Panc1 (cell line): Measurements from ENCODE around the gene C1orf141. TPM values are rescaled to one million over a fixed set of nuclear protein-coding genes. Genes with fewer than 3 reads are reported as not detected.

ENCODE experiments used
- ATAC-seq: fragments of 200-7000 bp; cut with Tn5 transposase; 2 replicates; pipeline ENCODE4 v1.9.1; 2020; ENCODE audit warnings: mild to moderate bottlenecking, moderate library complexity
- BruUV-seq: library from RNA; stranded (reverse); fragments of 400-500 nt; replicated peaks from 2 replicates; lab custom pipeline; 2021; lab: Mats Ljungman, UMichigan
- CTCF ChIA-PET: fragments of 300-600 bp; sonication (Branson Sonifier 250); formaldehyde crosslinking; loops from one replicate; lab custom pipeline; 2022; ENCODE audit warnings: antibody characterized with exemption; lab: Charles Lee
- POLR2A ChIA-PET: fragments of 300-600 bp; sonication (Branson Sonifier 250); formaldehyde crosslinking; loops from one replicate; lab custom pipeline; 2022; ENCODE audit warnings: antibody characterized with exemption; lab: Charles Lee
- DNase-seq: peaks from one replicate; pipeline ENCODE4 v3.0.0-alpha.2; 2010; ENCODE audit warnings: low read depth, low spot score
- H3K27ac ChIP-seq: 2 replicates; pipeline ENCODE4 v1.5.1; 2011; ENCODE audit warnings: mild to moderate bottlenecking, low read length, inconsistent platforms
- H3K27me3 ChIP-seq: fragments of 200-500 bp; sonication (Bioruptor generic); 2 replicates; pipeline ENCODE4 v1.6.0; 2014; ENCODE audit warnings: low read length, inconsistent platforms; ENCODE audit not compliant: control insufficient read depth, insufficient read depth
- H3K36me3 ChIP-seq: fragments of 200-500 bp; sonication (Bioruptor generic); 2 replicates; pipeline ENCODE4 v1.5.1; 2014; ENCODE audit warnings: inconsistent platforms, mild to moderate bottlenecking, low read length, moderate library complexity; ENCODE audit not compliant: control insufficient read depth, insufficient read depth
- H3K4me1 ChIP-seq: 2 replicates; pipeline ENCODE4 v1.5.1; 2011; ENCODE audit warnings: inconsistent platforms, mild to moderate bottlenecking, low read length, moderate library complexity; ENCODE audit not compliant: control insufficient read depth, insufficient read depth
- H3K4me3 ChIP-seq, 2 experiments: 2 replicates each; pipeline ENCODE4 v1.5.1; 2011 to 2012; ENCODE audit warnings: low read depth in 2 of 2, low read length in 2 of 2, mild to moderate bottlenecking in 2 of 2, inconsistent platforms in 1 of 2, moderate library complexity in 1 of 2
- H3K9me3 ChIP-seq: fragments of 200-500 bp; sonication (Bioruptor generic); 2 replicates; pipeline ENCODE4 v1.5.1; 2014; ENCODE audit warnings: low read depth, mild to moderate bottlenecking, inconsistent platforms, low read length, moderate library complexity; ENCODE audit not compliant: control insufficient read depth, insufficient read depth
- POLR2AphosphoS5 ChIP-seq: IDR thresholded peaks from 2 replicates; pipeline ENCODE4 v1.6.1; 2012; ENCODE audit warnings: mild to moderate bottlenecking, low read depth, low read length, moderate library complexity
- REST ChIP-seq, 2 experiments: IDR thresholded peaks; 2 replicates each; pipeline ENCODE4 v1.6.1; 2011 to 2012; ENCODE audit warnings: low read depth in 2 of 2, control low read depth in 1 of 2, low read length in 1 of 2, mild to moderate bottlenecking in 1 of 2, moderate library complexity in 1 of 2; ENCODE audit not compliant: insufficient read depth in 1 of 2
- SIN3A ChIP-seq: IDR thresholded peaks from 2 replicates; pipeline ENCODE4 v1.6.1; 2012; ENCODE audit warnings: low read depth, mild to moderate bottlenecking, low read length, moderate library complexity, borderline replicate concordance; ENCODE audit not compliant: insufficient read depth
- TCF7L2 ChIP-seq: IDR thresholded peaks from 2 replicates; pipeline ENCODE4 v1.6.1; 2011; ENCODE audit warnings: mild to moderate bottlenecking, low read depth, low read length, inconsistent platforms
- in situ Hi-C: cut with HindIII; loops from 2 replicates; pipeline ENCODE4 v1.10.0; 2016; ENCODE audit warnings: low sequenced_read_pairs, low pct_unique_long_range_greater_than_20kb
- intact Hi-C: fragments of 100-400 bp; cut with micrococcal nuclease; formaldehyde crosslinking; loops from one replicate; pipeline ENCODE4 v1.10.0; 2022; ENCODE audit not compliant: unreplicated experiment
- total RNA-seq: library from RNA; stranded (reverse); gene quantifications from one replicate; pipeline ENCODE4 v1.2.1, GENCODE V29; 2021; ENCODE audit not compliant: unreplicated experiment
- TF ChIP-seq, protein P1 (sequence below): fragments of 450-650 bp; IDR thresholded peaks from 2 replicates; pipeline ENCODE4 v1.5.1; 2017; ENCODE audit warnings: mild to moderate bottlenecking

C1orf141 gene
- total RNA-seq, 1 experiment from 2014 or later: not detected

DNA sequence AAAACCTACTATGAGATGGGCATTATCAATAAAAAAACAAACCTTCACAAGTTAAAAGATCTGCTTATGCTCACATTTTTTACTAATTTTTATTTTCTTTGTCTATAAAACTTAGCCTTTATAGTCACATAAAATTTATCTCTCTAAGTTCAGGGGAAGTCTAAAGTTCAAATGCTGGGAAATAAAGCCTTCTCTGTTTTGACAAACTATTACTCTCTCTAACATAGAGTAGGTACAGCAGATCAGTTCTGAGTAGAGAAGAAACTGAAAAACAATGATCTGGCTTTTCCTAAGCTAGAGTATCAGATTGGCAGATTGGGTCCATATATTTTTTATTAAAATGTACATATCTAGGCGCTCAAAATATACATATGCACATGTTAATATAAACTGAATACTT lies 31.2 kb downstream of the C1orf141 start:
- intact Hi-C loops (no loop called here), in situ Hi-C loops (no loop called here)
- no TSS peak for BruUV-seq
- CTCF ChIA-PET: no interaction called here
- DNase-seq: no peak
- no peak for TF ChIP-seq POLR2AphosphoS5
- TF ChIP-seq TCF7L2: no peak
- no peak for TF ChIP-seq REST (IDR thresholded peaks at IDR 0.05; ENCODE audit: insufficient read depth in 1 of 2, low read depth in 2 of 2, low read length in 1 of 2)
- TF ChIP-seq, protein P1, sequence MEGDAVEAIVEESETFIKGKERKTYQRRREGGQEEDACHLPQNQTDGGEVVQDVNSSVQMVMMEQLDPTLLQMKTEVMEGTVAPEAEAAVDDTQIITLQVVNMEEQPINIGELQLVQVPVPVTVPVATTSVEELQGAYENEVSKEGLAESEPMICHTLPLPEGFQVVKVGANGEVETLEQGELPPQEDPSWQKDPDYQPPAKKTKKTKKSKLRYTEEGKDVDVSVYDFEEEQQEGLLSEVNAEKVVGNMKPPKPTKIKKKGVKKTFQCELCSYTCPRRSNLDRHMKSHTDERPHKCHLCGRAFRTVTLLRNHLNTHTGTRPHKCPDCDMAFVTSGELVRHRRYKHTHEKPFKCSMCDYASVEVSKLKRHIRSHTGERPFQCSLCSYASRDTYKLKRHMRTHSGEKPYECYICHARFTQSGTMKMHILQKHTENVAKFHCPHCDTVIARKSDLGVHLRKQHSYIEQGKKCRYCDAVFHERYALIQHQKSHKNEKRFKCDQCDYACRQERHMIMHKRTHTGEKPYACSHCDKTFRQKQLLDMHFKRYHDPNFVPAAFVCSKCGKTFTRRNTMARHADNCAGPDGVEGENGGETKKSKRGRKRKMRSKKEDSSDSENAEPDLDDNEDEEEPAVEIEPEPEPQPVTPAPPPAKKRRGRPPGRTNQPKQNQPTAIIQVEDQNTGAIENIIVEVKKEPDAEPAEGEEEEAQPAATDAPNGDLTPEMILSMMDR: no peak
- no peak for TF ChIP-seq SIN3A
- ATAC-seq: no peak
- POLR2A ChIA-PET: no interaction called here
- Histone ChIP-seq H3K4me3 (no peak overlapping the region), H3K4me1 (no peaks in the 10 kb centered on the region), H3K27me3 (peaks cover 3% of the 10 kb centered on the region), H3K9me3 (no peaks in the 10 kb centered on the region), H3K36me3 (no peaks in the 10 kb centered on the region), H3K27ac (no peak overlapping the region)

- Histone ChIP-seq H3K27me3 (peaks cover 6% of the 10 kb centered on the region), H3K9me3 (no peaks in the 10 kb centered on the region), H3K4me3 (no peak overlapping the region), H3K4me1 (no peaks in the 10 kb centered on the region), H3K27ac (no peak overlapping the region), H3K36me3 (no peaks in the 10 kb centered on the region)
- no TSS peak for BruUV-seq
- intact Hi-C loops: no loop called here
- in situ Hi-C loops: no loop called here
- no peak for TF ChIP-seq REST (IDR thresholded peaks at IDR 0.05; ENCODE audit: insufficient read depth in 1 of 2, low read depth in 2 of 2, low read length in 1 of 2)
- TF ChIP-seq POLR2AphosphoS5: no peak
- TF ChIP-seq, protein P1: no peak
- no peak for TF ChIP-seq SIN3A
- TF ChIP-seq TCF7L2: no peak
- POLR2A ChIA-PET: no interaction called here
- DNase-seq: no peak
- CTCF ChIA-PET: no interaction called here
- no peak for ATAC-seq
These were observed 33.9 kb downstream of the C1orf141 start for GRCh38 chr1:67100833-67101232.
